GM12878 (cell line): ENCODE measurements around the gene RBMX. TPM values are rescaled to one million over a fixed set of nuclear protein-coding genes. Genes with fewer than 3 reads are reported as not detected.

Source experiments
- ATAC-seq: fragments of 200-7000 bp; cut with Tn5 transposase; 3 replicates; pipeline ENCODE4 v1.9.1; 2020; ENCODE audit warnings: mild to moderate bottlenecking, moderate library complexity
- BruUV-seq: library from RNA; stranded (reverse); fragments of 400-500 nt; replicated peaks from 2 replicates; lab custom pipeline; 2021; lab: Mats Ljungman, UMichigan
- CTCF ChIA-PET: fragments of 300-600 bp; sonication (Branson Sonifier 250); formaldehyde crosslinking; extraction: SDS; loops from one replicate; lab custom pipeline; 2021; ENCODE audit warnings: inconsistent platforms; lab: Yijun Ruan, JAX
- POLR2A ChIA-PET: fragments of 350-600 bp; formaldehyde crosslinking; extraction: SDS; loops from one replicate; lab custom pipeline; 2021; ENCODE audit warnings: inconsistent platforms; lab: Charles Lee
- RAD21 ChIA-PET: fragments of 300-600 bp; sonication (Branson Sonifier 250); formaldehyde crosslinking; loops from one replicate; lab custom pipeline; 2023; ENCODE audit warnings: antibody characterized with exemption; ENCODE audit not compliant: unreplicated experiment; lab: Charles Lee
- SMC1A ChIA-PET: fragments of 300-600 bp; sonication (Branson Sonifier 250); formaldehyde crosslinking; loops from one replicate; lab custom pipeline; 2023; ENCODE audit not compliant: unreplicated experiment, uncharacterized antibody; lab: Charles Lee
- DNase-seq: peaks from one replicate; pipeline ENCODE4 v3.0.0-alpha.2; 2011; ENCODE audit warnings: low read depth, low spot score
- FAIRE-seq: peaks from 3 replicates; lab custom pipeline; 2011; peaks lifted over from hg19 to GRCh38; lab: Jason Lieb, UNC
- H2AFZ ChIP-seq: 2 replicates; pipeline ENCODE4 v1.6.0; 2011; ENCODE audit warnings: low read depth, low read length, control low read depth; ENCODE audit not compliant: control insufficient read depth
- H3K27ac ChIP-seq: 2 replicates; pipeline ENCODE4 v1.5.1; 2011; ENCODE audit warnings: control low read depth; ENCODE audit not compliant: control insufficient read depth, insufficient read depth
- H3K27me3 ChIP-seq, 2 experiments: replicated peaks in 1 of 2; 2 replicates each; pipeline versions ENCODE4 v1.6.0 to v1.6.1; 2011; ENCODE audit warnings: low read length in 1 of 2; ENCODE audit not compliant: control insufficient read depth in 2 of 2, insufficient read depth in 2 of 2
- H3K36me3 ChIP-seq, 2 experiments: 2 replicates each; pipeline ENCODE4 v1.5.1; 2011; ENCODE audit warnings: low read length in 1 of 2; ENCODE audit not compliant: control insufficient read depth in 2 of 2, insufficient read depth in 2 of 2
- H3K4me1 ChIP-seq: 2 replicates; pipeline ENCODE4 v1.6.1; 2011; ENCODE audit warnings: mild to moderate bottlenecking, low read length, moderate library complexity, mixed read lengths; ENCODE audit not compliant: control insufficient read depth, insufficient read depth
- H3K4me2 ChIP-seq: 2 replicates; pipeline ENCODE4 v1.6.0; 2011; ENCODE audit warnings: control low read depth; ENCODE audit not compliant: control insufficient read depth, insufficient read depth
- H3K4me3 ChIP-seq: fragments of 200-600 bp; sonication (generic); 2 replicates; pipeline ENCODE4 v1.5.1; 2016
- H3K79me2 ChIP-seq: 2 replicates; pipeline ENCODE4 v1.6.0; 2011; ENCODE audit warnings: low read length; ENCODE audit not compliant: control insufficient read depth, insufficient read depth
- H3K9ac ChIP-seq: 2 replicates; pipeline ENCODE4 v1.8.0; 2011; ENCODE audit warnings: low read length, control low read depth, mixed read lengths; ENCODE audit not compliant: control insufficient read depth, insufficient read depth
- H3K9me3 ChIP-seq: replicated peaks from 3 replicates; pipeline ENCODE4 v1.5.1; 2011; ENCODE audit warnings: mild to moderate bottlenecking, low read length; ENCODE audit not compliant: control insufficient read depth, insufficient read depth
- H4K20me1 ChIP-seq: 2 replicates; pipeline ENCODE4 v1.6.0; 2011; ENCODE audit not compliant: control insufficient read depth, insufficient read depth
- BMI1 ChIP-seq: fragments of 450-650 bp; IDR thresholded peaks from 2 replicates; pipeline ENCODE4 v1.6.1; 2016; ENCODE audit warnings: mild to moderate bottlenecking, moderate library complexity, borderline replicate concordance
- HDGF ChIP-seq: fragments of 450-650 bp; IDR thresholded peaks from 2 replicates; pipeline ENCODE4 v1.6.1; 2016; ENCODE audit warnings: antibody characterized with exemption
- POLR2A ChIP-seq: IDR thresholded peaks from 2 replicates; pipeline ENCODE4 v1.6.1; 2011; ENCODE audit warnings: low read depth, mild to moderate bottlenecking, low read length
- POLR2AphosphoS5 ChIP-seq: IDR thresholded peaks from 2 replicates; pipeline ENCODE4 v1.6.1; 2011; ENCODE audit warnings: mild to moderate bottlenecking, low read length, inconsistent platforms
- TCF3 ChIP-seq: IDR thresholded peaks from 2 replicates; pipeline ENCODE4 v1.6.1; 2012; ENCODE audit warnings: low read depth, mild to moderate bottlenecking, low read length, borderline replicate concordance; ENCODE audit not compliant: insufficient read depth
- WGBS: methylation state at CpG from one replicate; pipeline ENCODE4 v1.1.6; 2016; ENCODE audit warnings: low lambda C conversion rate; ENCODE audit not compliant: insufficient replicate concordance, insufficient coverage; ENCODE audit errors: missing lambda C conversion rate; 5-methylcytosine and 5-hydroxymethylcytosine counted together
- in situ Hi-C: fragments of 300-500 bp; cut with MboI; formaldehyde crosslinking; loops from 9 replicates; pipeline ENCODE4 v1.14.3; 2018; ENCODE audit warnings: mixed read lengths
- intact Hi-C: fragments of 100-400 bp; cut with micrococcal nuclease; formaldehyde crosslinking; loops from one replicate; pipeline ENCODE4 v1.14.2; 2022; ENCODE audit not compliant: unreplicated experiment
- polyA plus RNA-seq, 11 experiments: library from polyadenylated mRNA; depleted of rRNA in 4 of 11; unstranded in 6 of 11; stranded (reverse) in 5 of 11; fragments of >200 nt; fragmentation: Nextera tagmentation in 4 of 11; fragmentation: Illumina TruSeq in 1 of 11; extraction: Ambion mirVana in 4 of 11; extraction: Trizol in 1 of 11; gene quantifications; 1 replicate in 1 of 11; 2 replicates in 10 of 11; pipeline versions ENCODE4 v1.2.1 to v1.2.3, GENCODE V29; 2011 to 2016; ENCODE audit warnings: inconsistent platforms in 2 of 11, missing spikeins in 2 of 11, low read depth in 1 of 11
- total RNA-seq, 4 experiments: library from RNA; depleted of rRNA in 3 of 4; stranded (reverse); fragments of >200 nt in 3 of 4; fragmentation: Illumina TruSeq in 1 of 4; extraction: Trizol in 1 of 4; gene quantifications; 2 replicates each; pipeline versions ENCODE4 v1.2.1 to v1.2.3, GENCODE V29; 2013 to 2021

RBMX gene
- total and polyA plus RNA-seq, 10 of the 15 experiments (the other 5 are each of a cell fraction or from before 2014, with no cell fraction given), result 252 to 427 (median 288) TPM

- TF ChIP-seq TCF3, result no peak
These were observed 13.4 kb downstream of the RBMX start (continued) for GRCh38 chrX:136867096-136867491.

- ChIA-PET RAD21 (no interaction called here), POLR2A (interaction anchor here (0.6 to 0.7 kb wide), 2 partner anchors 21 to 41 kb away, joined by 5 to 6 read pairs; no protein-coding TSS in a partner anchor), CTCF (interaction anchor here (0.7 to 1.7 kb wide), 4 partner anchors 12 to 196 kb away, joined by 3 to 4 read pairs (median 3); no protein-coding TSS in a partner anchor), SMC1A (no interaction called here)
- DNase-seq (no peak), FAIRE-seq (no peak), ATAC-seq (no peak)
- in situ Hi-C loops, result no loop called here
- H3K4me3 ChIP-seq, result no peak overlapping the region
- H2AFZ ChIP-seq, result no peak overlapping the region
- H3K36me3 ChIP-seq, result peaks cover 0 to 5% of the 10 kb centered on the region in 2 experiments; a peak in 3 of 4 replicates
- no peaks in the 10 kb centered on the region; the same call in 1 of the 2 replicates for H3K79me2 ChIP-seq
- no peak for TF ChIP-seq BMI1
- TF ChIP-seq POLR2A, result peak; percentile 32
- peak; percentile 55 for TF ChIP-seq POLR2AphosphoS5
- no peak for TF ChIP-seq HDGF
- H4K20me1 ChIP-seq, result no peaks in the 10 kb centered on the region
- no peak overlapping the region for H3K27ac ChIP-seq
- H3K9ac ChIP-seq, result no peak overlapping the region
- H3K4me1 ChIP-seq, result no peaks in the 10 kb centered on the region
- H3K27me3 ChIP-seq, result no peaks in the 10 kb centered on the region
- H3K4me2 ChIP-seq, result no peak overlapping the region
- H3K9me3 ChIP-seq, result no peaks in the 10 kb centered on the region
- intact Hi-C loops, result loop anchor here (5.0 kb wide), 1 partner anchor 89 kb away; no protein-coding TSS in a partner anchor
- 72% methylated on average over 11 of the region's 14 CpGs for WGBS
- no TSS peak for BruUV-seq
These were observed 14.0 kb downstream of the RBMX start for GRCh38 chrX:136866337-136867095.
